ENCODE data around the gene GPR84. TPM values are rescaled to one million over a fixed set of nuclear protein-coding genes. Genes with fewer than 3 reads are reported as not detected.
A peak's percentile ranks its signal among the peaks of the same experiment; 100 is the strongest.

The GPR84 gene
- total and polyA plus RNA-seq, 9 of the 15 experiments (the other 6 are each of a cell fraction or from before 2014, with no cell fraction given): 0.07 to 0.18 (median 0.11) TPM; not detected in 5

GRCh38 chr12:54358945-54359761, 5.1 kb downstream of the GPR84 start (continued):
- TF ChIP-seq ZNF398 (CRISPR knock-in tag; IDR thresholded peaks at IDR 0.05) (no peak), MXD1 (CRISPR knock-in tag; IDR thresholded peaks at IDR 0.05; ENCODE audit: borderline replicate concordance, poor library complexity, severe bottlenecking) (no peak), ETS1 (conservative IDR thresholded peaks at IDR 0.05; ENCODE audit: control insufficient read depth, low read depth, low read length) (no peak), PTTG1 (tag; IDR thresholded peaks at IDR 0.05; ENCODE audit: low read depth) (no peak), JUN (IDR thresholded peaks at IDR 0.05; ENCODE audit: borderline replicate concordance, low read depth, low read length) (peak; percentile 73), JUN (CRISPR knock-in tag; IDR thresholded peaks at IDR 0.05; ENCODE audit: borderline replicate concordance) (peak; percentile 34; the same call in 1 of the 2 replicates), CREB3 (tag; conservative IDR thresholded peaks at IDR 0.05; ENCODE audit: low read depth) (no peak), ATF3 (IDR thresholded peaks at IDR 0.05) (peak; percentile 92), ATF3 (CRISPR knock-in tag; conservative IDR thresholded peaks at IDR 0.05) (no peak), ZNF699 (CRISPR knock-in tag; IDR thresholded peaks at IDR 0.05; ENCODE audit: insufficient replicate concordance) (no peak), EHMT2 (IDR thresholded peaks at IDR 0.05) (peak; percentile 78), BCL6 (CRISPR knock-in tag; IDR thresholded peaks at IDR 0.05) (no peak), ZNF212 (CRISPR knock-in tag; IDR thresholded peaks at IDR 0.05) (no peak), HDAC8 (tag; IDR thresholded peaks at IDR 0.05) (no peak), BRF2 (IDR thresholded peaks at IDR 0.05; ENCODE audit: borderline replicate concordance, insufficient read depth, insufficient read length) (no peak), RFX7 (CRISPR knock-in tag; IDR thresholded peaks at IDR 0.05) (no peak), E2F5 (CRISPR knock-in tag; IDR thresholded peaks at IDR 0.05) (no peak), ZNF431 (CRISPR knock-in tag; IDR thresholded peaks at IDR 0.05) (no peak)

Data from K562 (cell line).